ENCODE measurements around the gene CD59. TPM values are rescaled to one million over a fixed set of nuclear protein-coding genes. Genes with fewer than 3 reads are reported as not detected.

Gene CD59
- total RNA-seq, 2 experiments from 2014 or later = 97.2 to 97.4 TPM

DNA sequence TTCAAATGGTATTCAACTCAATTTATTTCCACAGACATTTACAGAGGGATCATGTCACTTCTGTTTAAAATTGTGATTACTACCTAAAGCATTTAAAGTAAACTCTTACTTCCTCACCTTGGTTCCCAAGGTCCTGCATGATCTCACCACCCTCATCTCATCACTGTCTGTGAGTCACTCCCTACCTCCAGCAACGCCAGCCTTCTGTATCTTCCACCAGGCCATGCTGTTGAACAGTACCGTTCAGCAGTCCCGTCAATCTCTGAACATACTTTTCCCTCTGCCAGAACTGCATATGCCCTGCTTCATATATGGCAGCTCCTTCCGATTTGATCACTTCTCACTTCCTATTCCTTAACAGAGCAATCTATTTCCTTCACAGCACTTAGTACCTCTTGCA lies 36.1 kb upstream of the CD59 start:
- peaks cover 14% of the 10 kb centered on the region for H3K27me3 Mint-ChIP-seq
- H3K36me3 Mint-ChIP-seq (ENCODE audit: low read depth) = peaks cover 23% of the 10 kb centered on the region
- DNase-seq = no peak
- no peaks in the 10 kb centered on the region for H3K9me3 Mint-ChIP-seq
- no peak overlapping the region for H3K4me3 Mint-ChIP-seq
- POLR2A ChIA-PET = no interaction called here
- CTCF ChIA-PET = interaction anchor here (0.6 to 1.4 kb wide), 4 partner anchors 16 to 225 kb away, joined by 3 to 4 read pairs (median 4); no protein-coding TSS in a partner anchor
- peaks cover 30% of the 10 kb centered on the region for H3K4me1 Mint-ChIP-seq
- H3K27ac Mint-ChIP-seq = no peak overlapping the region

DNA sequence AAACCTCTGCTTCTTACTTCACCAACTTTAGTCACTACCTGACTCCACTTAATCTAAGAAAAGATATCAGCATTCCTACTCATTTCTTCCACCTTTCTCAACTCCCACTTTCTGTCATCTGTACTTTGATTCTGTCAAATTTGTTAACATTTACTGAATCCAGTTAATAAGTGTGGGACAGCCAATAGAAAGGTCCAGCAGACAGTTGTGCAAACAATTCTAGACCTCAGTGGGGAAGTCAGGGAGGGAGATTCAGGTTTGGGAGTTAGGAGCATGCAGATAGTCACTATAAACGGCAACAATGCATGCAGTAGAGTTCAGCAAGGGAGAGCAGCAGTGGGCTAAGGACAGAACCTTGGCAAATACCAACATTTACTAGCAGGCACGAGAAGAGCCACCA lies 34.0 kb upstream of the CD59 start:
- ChIA-PET CTCF (interaction anchor here (0.6 kb wide), 1 partner anchor 60 kb away, joined by 3 read pairs; no protein-coding TSS in a partner anchor), POLR2A (no interaction called here)
- Mint-ChIP-seq H3K9me3 (no peaks in the 10 kb centered on the region), H3K27me3 (peaks cover 3% of the 10 kb centered on the region), H3K4me3 (no peak overlapping the region), H3K36me3 (ENCODE audit: low read depth) (peaks cover 33% of the 10 kb centered on the region), H3K4me1 (peaks cover 25% of the 10 kb centered on the region), H3K27ac (no peak overlapping the region)
- no peak for DNase-seq

GRCh38 chr11:33769542-33769941 lies 33.3 kb upstream of the CD59 start:
- ChIA-PET CTCF (no interaction called here), POLR2A (no interaction called here)
- Mint-ChIP-seq H3K4me3 (no peak overlapping the region), H3K4me1 (peaks cover 20% of the 10 kb centered on the region), H3K27ac (no peak overlapping the region), H3K9me3 (no peaks in the 10 kb centered on the region), H3K27me3 (no peaks in the 10 kb centered on the region), H3K36me3 (ENCODE audit: low read depth) (peaks cover 39% of the 10 kb centered on the region)
- DNase-seq = no peak

- no peak for DNase-seq
- peaks cover 11% of the 10 kb centered on the region for H3K4me1 Mint-ChIP-seq
- ChIA-PET CTCF (no interaction called here), POLR2A (no interaction called here)
- no peak overlapping the region for H3K4me3 Mint-ChIP-seq
- peaks cover 52% of the 10 kb centered on the region for H3K36me3 Mint-ChIP-seq (ENCODE audit: low read depth)
- H3K27me3 Mint-ChIP-seq = no peaks in the 10 kb centered on the region
- H3K27ac Mint-ChIP-seq = no peak overlapping the region
- H3K9me3 Mint-ChIP-seq = no peaks in the 10 kb centered on the region
Observed at GRCh38 chr11:33767624-33768023, 31.4 kb upstream of the CD59 start.

DNA sequence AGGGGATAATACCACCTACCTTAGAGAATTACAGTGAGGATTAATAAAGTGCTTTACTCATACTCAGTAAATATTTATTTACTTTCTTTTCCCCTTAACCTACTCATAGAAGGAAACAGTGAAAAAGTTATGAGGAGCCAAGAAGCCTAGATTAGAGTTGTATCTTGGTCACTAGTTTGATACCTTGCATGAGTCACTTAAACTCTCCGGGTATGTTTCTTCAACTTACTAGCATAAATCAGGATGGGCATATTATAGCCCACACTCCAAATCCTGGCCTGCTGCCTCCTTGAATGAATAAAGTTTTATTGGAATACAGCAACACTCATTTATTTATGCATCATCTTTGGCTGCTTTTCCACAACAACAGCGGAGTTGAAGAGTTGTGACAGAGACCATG lies 29.9 kb upstream of the CD59 start:
- H3K27ac Mint-ChIP-seq = no peak overlapping the region
- H3K27me3 Mint-ChIP-seq = no peaks in the 10 kb centered on the region
- no peak overlapping the region for H3K4me3 Mint-ChIP-seq
- ChIA-PET POLR2A (no interaction called here), CTCF (no interaction called here)
- H3K4me1 Mint-ChIP-seq = no peaks in the 10 kb centered on the region
- DNase-seq = no peak
- no peaks in the 10 kb centered on the region for H3K9me3 Mint-ChIP-seq
- peaks cover 55% of the 10 kb centered on the region for H3K36me3 Mint-ChIP-seq (ENCODE audit: low read depth)

DNA sequence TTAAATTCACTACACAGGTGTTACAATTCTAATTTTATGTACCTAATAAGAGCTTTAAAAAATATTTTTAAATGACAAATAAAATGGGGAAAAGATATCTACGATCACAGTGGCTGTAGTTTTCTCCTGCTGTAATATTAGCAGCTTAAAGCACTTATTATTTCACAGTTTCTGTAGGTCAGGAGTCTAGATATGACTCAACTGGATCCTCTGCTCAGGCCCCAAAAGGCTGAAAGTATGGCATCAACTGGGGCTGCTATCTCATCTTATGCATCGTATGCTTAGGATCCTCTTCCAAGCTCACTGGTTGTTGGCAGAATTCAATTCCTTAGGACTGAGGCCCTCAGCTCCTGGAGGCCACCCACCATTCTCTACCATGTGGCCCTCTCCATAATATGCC lies 25.2 kb upstream of the CD59 start:
- CTCF ChIA-PET = interaction anchor here (0.9 kb wide), 1 partner anchor 10 kb away, joined by 3 read pairs; no protein-coding TSS in a partner anchor
- Mint-ChIP-seq H3K9me3 (no peaks in the 10 kb centered on the region), H3K36me3 (ENCODE audit: low read depth) (peaks cover 60% of the 10 kb centered on the region), H3K4me1 (no peaks in the 10 kb centered on the region), H3K27me3 (no peaks in the 10 kb centered on the region), H3K4me3 (no peak overlapping the region), H3K27ac (no peak overlapping the region)
- POLR2A ChIA-PET = no interaction called here
- DNase-seq = no peak

DNA sequence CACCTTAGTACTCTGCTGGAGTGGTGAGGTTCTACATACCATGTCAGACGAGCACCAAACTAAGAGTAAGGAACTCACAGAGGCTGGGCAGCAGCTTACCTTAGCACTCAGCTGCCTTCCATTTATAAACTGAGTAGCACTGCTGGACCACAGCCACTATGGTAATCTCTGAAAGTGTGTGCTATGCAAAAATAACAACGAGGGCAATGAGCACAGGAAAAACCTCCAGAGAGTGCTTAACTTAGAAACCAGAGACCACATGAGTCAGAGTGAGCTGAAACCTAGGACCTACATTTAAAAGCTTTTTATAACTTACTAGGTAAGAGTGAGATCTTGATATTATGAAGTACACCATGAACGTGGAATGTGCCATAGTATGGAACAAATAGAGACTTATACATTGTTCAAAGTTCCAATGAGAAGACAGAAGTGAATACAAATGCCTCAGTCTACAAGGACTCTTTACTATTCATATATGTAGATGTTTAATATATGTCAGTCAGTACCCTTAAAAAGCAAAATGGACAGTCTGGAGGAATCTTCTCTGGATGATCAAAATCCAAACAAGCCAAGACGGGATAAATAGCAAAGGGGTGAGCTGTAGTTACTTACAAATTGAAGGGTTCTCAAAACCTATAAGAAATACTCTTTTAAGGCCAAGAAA lies 17.2 kb upstream of the CD59 start:
- ChIA-PET POLR2A (no interaction called here), CTCF (interaction anchor here (0.5 to 2.1 kb wide), 5 partner anchors 11 to 619 kb away, joined by 3 to 7 read pairs (median 4); no protein-coding TSS in a partner anchor)
- no peak overlapping the region for H3K27ac Mint-ChIP-seq
- H3K9me3 Mint-ChIP-seq = no peaks in the 10 kb centered on the region
- DNase-seq = no peak
- no peaks in the 10 kb centered on the region for H3K4me1 Mint-ChIP-seq
- no peak overlapping the region for H3K4me3 Mint-ChIP-seq
- no peaks in the 10 kb centered on the region for H3K27me3 Mint-ChIP-seq
- peaks cover 33% of the 10 kb centered on the region for H3K36me3 Mint-ChIP-seq (ENCODE audit: low read depth)

- no peak for DNase-seq
- Mint-ChIP-seq H3K27me3 (no peaks in the 10 kb centered on the region), H3K4me1 (no peaks in the 10 kb centered on the region), H3K27ac (no peak overlapping the region), H3K9me3 (no peaks in the 10 kb centered on the region), H3K4me3 (no peak overlapping the region), H3K36me3 (ENCODE audit: low read depth) (peaks cover 33% of the 10 kb centered on the region)
- ChIA-PET POLR2A (no interaction called here), CTCF (interaction anchor here (2.1 kb wide), 1 partner anchor 9 kb away, joined by 7 read pairs; no protein-coding TSS in a partner anchor)
Observed at GRCh38 chr11:33751878-33752277, 15.7 kb upstream of the CD59 start.

GRCh38 chr11:33747979-33748378 lies 11.8 kb upstream of the CD59 start:
- H3K27ac Mint-ChIP-seq = no peak overlapping the region
- no peak overlapping the region for H3K4me3 Mint-ChIP-seq
- no peaks in the 10 kb centered on the region for H3K9me3 Mint-ChIP-seq
- no peak for DNase-seq
- POLR2A ChIA-PET = no interaction called here
- no peaks in the 10 kb centered on the region for H3K27me3 Mint-ChIP-seq
- H3K36me3 Mint-ChIP-seq (ENCODE audit: low read depth) = peaks cover 26% of the 10 kb centered on the region
- CTCF ChIA-PET = no interaction called here
- H3K4me1 Mint-ChIP-seq = no peaks in the 10 kb centered on the region

GRCh38 chr11:33743291-33743690 lies 7.1 kb upstream of the CD59 start:
- H3K4me1 Mint-ChIP-seq = no peaks in the 10 kb centered on the region
- peaks cover 21% of the 10 kb centered on the region for H3K36me3 Mint-ChIP-seq (ENCODE audit: low read depth)
- H3K4me3 Mint-ChIP-seq = no peak overlapping the region
- no peak for DNase-seq
- H3K9me3 Mint-ChIP-seq = no peaks in the 10 kb centered on the region
- ChIA-PET CTCF (interaction anchor here (1.0 to 1.6 kb wide), 6 partner anchors 9 to 36 kb away, joined by 3 to 7 read pairs (median 4); no protein-coding TSS in a partner anchor), POLR2A (no interaction called here)
- no peak overlapping the region for H3K27ac Mint-ChIP-seq
- peaks cover 5% of the 10 kb centered on the region for H3K27me3 Mint-ChIP-seq

DNA sequence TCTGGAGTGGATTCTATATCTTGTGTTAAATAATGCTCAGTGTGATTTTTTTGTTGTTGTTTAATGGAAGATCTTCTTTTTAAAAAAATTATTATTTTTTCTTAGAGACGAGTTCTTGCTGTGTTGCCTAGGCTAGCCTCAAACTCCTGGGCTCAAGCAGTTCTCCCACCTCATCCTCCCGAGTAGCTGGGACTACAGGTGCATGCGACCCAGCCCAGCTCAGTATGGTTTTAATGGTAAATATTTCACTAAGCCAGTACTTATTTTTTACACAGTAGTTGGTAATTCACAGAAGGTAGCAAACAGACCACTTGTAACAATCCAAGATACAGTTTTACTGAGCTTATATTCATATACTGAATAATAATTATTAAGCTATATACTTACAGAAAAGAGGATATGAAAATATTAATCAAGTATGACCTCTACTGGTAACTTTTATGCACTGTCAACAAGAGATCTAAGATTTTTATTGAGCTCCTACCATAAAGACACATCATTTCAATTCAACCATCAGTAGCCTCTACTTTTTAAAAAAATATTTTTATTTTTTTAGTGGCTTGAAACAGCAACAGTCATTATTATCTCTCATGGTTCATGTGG lies 6.1 kb upstream of the CD59 start:
- POLR2A ChIA-PET = no interaction called here
- no peaks in the 10 kb centered on the region for H3K4me1 Mint-ChIP-seq
- peaks cover 17% of the 10 kb centered on the region for H3K36me3 Mint-ChIP-seq (ENCODE audit: low read depth)
- peaks cover 8% of the 10 kb centered on the region for H3K27me3 Mint-ChIP-seq
- H3K9me3 Mint-ChIP-seq = no peaks in the 10 kb centered on the region
- DNase-seq = no peak
- CTCF ChIA-PET = interaction anchor here (0.8 to 1.6 kb wide), 12 partner anchors 9 to 199 kb away, joined by 3 to 7 read pairs (median 4); no protein-coding TSS in a partner anchor
- H3K4me3 Mint-ChIP-seq = no peak overlapping the region
- no peak overlapping the region for H3K27ac Mint-ChIP-seq

DNA sequence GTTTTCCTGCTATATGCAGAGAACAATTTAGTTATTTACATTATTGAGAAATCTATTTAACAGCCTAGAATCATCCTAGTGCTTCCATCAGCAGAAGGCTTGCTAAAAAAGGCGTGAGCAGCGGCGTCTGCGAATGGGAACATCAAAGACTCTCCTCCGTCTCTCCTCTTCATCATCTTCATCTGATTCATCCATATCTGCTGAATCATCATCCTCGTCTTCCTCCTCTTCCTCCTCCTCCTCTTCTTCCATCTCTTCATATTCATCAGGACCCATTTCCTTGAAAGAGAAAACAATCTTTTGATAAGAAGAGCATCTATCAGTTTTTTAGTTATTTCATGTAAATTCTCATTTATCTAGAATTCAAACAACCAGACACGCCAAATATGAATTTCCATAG lies 5.6 kb upstream of the CD59 start:
- Mint-ChIP-seq H3K4me3 (no peak overlapping the region), H3K36me3 (ENCODE audit: low read depth) (peaks cover 14% of the 10 kb centered on the region), H3K27me3 (peaks cover 11% of the 10 kb centered on the region), H3K4me1 (peaks cover 4% of the 10 kb centered on the region), H3K9me3 (no peaks in the 10 kb centered on the region), H3K27ac (no peak overlapping the region)
- ChIA-PET CTCF (interaction anchor here (0.7 to 1.6 kb wide), 11 partner anchors 8 to 199 kb away, joined by 3 to 7 read pairs (median 4); no protein-coding TSS in a partner anchor), POLR2A (no interaction called here)
- no peak for DNase-seq

DNA sequence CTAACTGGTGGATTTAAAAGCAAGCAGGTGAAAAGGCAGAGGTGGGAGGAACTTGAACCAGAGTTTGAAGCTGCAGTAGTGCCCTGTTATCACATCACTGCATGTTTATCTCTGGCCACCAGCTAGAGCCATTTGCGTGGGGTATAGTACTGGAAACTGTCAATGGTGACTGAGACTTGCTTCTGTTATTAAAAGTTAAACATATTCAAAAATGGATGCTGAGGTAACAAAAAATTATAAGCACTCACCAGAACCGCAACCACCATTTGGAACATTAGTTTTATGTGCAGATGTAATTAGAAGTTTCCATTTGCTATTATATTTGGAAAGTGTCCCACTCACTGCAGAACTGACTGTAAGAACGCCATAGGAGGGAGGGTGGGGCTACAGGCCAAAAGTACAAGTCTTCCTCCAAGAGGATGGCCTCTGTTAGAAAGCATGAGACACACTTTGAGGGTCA lies 1.2 kb upstream of the CD59 start:
- DNase-seq = no peak
- Mint-ChIP-seq H3K4me1 (peaks cover 31% of the 10 kb centered on the region), H3K27me3 (peaks cover 15% of the 10 kb centered on the region), H3K4me3 (peak overlapping the region; percentile 83), H3K27ac (no peak overlapping the region), H3K9me3 (no peaks in the 10 kb centered on the region), H3K36me3 (ENCODE audit: low read depth) (peaks cover 18% of the 10 kb centered on the region)
- POLR2A ChIA-PET = no interaction called here
- CTCF ChIA-PET = interaction anchor here (0.6 to 2.3 kb wide), 5 partner anchors 13 to 643 kb away, joined by 3 to 5 read pairs (median 3); partner anchors contain the start of gene FBXO3
